ENCODE results near the gene THRA.

THRA gene

GRCh38 chr17:40095351-40095943, 32.7 kb downstream of the THRA start:
- no peak for TF ChIP-seq CTCF (IDR thresholded peaks at IDR 0.05)

- no peak for TF ChIP-seq CTCF (IDR thresholded peaks at IDR 0.05)
Observed at GRCh38 chr17:40095944-40096791, 33.4 kb downstream of the THRA start.

- no peak for TF ChIP-seq CTCF (IDR thresholded peaks at IDR 0.05)
Observed at GRCh38 chr17:40097087-40097486, 34.3 kb downstream of the THRA start.

- no peak for TF ChIP-seq CTCF (IDR thresholded peaks at IDR 0.05)
Observed at GRCh38 chr17:40097931-40098845, 35.4 kb downstream of the THRA start.

GRCh38 chr17:40098846-40099618, 36.3 kb downstream of the THRA start:
- TF ChIP-seq CTCF (IDR thresholded peaks at IDR 0.05) = no peak

GRCh38 chr17:40099619-40100418, 37.1 kb downstream of the THRA start:
- TF ChIP-seq CTCF (IDR thresholded peaks at IDR 0.05) = no peak
